Bone marrow (tissue), 2 donors: Measurements from ENCODE around the gene PSMD1.
"Not testable (repeated sequence)": the region's sequence is repeated elsewhere in the genome, so short reads cannot be mapped to it uniquely, and the experiment has no call there.

Source experiments
- DNase-seq, 2 donors: peaks; one replicate each; lab custom pipeline; 2025; lab: John Stamatoyannopoulos, UW

Gene PSMD1

GRCh38 chr2:231057590-231057989 is 923 bp downstream of the PSMD1 start:
- no peak for DNase-seq

- no peak for DNase-seq
Observed at GRCh38 chr2:231058761-231059550, 2.3 kb downstream of the PSMD1 start.

GRCh38 chr2:231059756-231060155 is 3.1 kb downstream of the PSMD1 start:
- no peak for DNase-seq

GRCh38 chr2:231062776-231063175 is 6.1 kb downstream of the PSMD1 start:
- no peak for DNase-seq

GRCh38 chr2:231063347-231063746 is 6.7 kb downstream of the PSMD1 start:
- peak in 1 of 2 donors; percentile 3 for DNase-seq

GRCh38 chr2:231065966-231066365 is 9.3 kb downstream of the PSMD1 start:
- DNase-seq, result no peak

GRCh38 chr2:231067531-231067930 is 10.9 kb downstream of the PSMD1 start:
- DNase-seq, result not testable (repeated sequence)

GRCh38 chr2:231068525-231069222 is 12.0 kb downstream of the PSMD1 start:
- no peak for DNase-seq

- DNase-seq, result no peak
Observed at GRCh38 chr2:231069379-231070054, 12.8 kb downstream of the PSMD1 start.

GRCh38 chr2:231084565-231084964 is 27.9 kb downstream of the PSMD1 start:
- DNase-seq, result no peak

- no peak for DNase-seq
Observed at GRCh38 chr2:231088754-231089153, 32.1 kb downstream of the PSMD1 start.

- DNase-seq, result no peak
Observed at GRCh38 chr2:231093933-231094332, 37.3 kb downstream of the PSMD1 start.

GRCh38 chr2:231094736-231095346 is 38.2 kb downstream of the PSMD1 start:
- DNase-seq, result no peak

- no peak for DNase-seq
Observed at GRCh38 chr2:231099918-231100317, 43.3 kb downstream of the PSMD1 start.

GRCh38 chr2:231100321-231100720 is 43.7 kb downstream of the PSMD1 start:
- not testable (repeated sequence) for DNase-seq

GRCh38 chr2:231100990-231101389 is 44.3 kb downstream of the PSMD1 start:
- no peak for DNase-seq

GRCh38 chr2:231102772-231103171 is 46.1 kb downstream of the PSMD1 start:
- DNase-seq, result no peak

- DNase-seq, result peak in 1 of 2 donors; percentile 52
Observed at GRCh38 chr2:231104115-231104713, 47.5 kb downstream of the PSMD1 start.

- DNase-seq, result no peak
Observed at GRCh38 chr2:231110551-231110950, 53.9 kb downstream of the PSMD1 start.

- DNase-seq, result no peak
Observed at GRCh38 chr2:231111987-231112386, 55.3 kb downstream of the PSMD1 start.

- DNase-seq, result no peak
Observed at GRCh38 chr2:231113489-231113888, 56.8 kb downstream of the PSMD1 start.

GRCh38 chr2:231115651-231116050 is 59.0 kb downstream of the PSMD1 start:
- DNase-seq, result no peak
